WTC11 (cell line): ENCODE measurements around the gene CHST6. TPM values are rescaled to one million over a fixed set of nuclear protein-coding genes. Genes with fewer than 3 reads are reported as not detected.

Experiments used
- ATF1 ChIP-seq: sonication (generic); formaldehyde crosslinking; IDR thresholded peaks from 2 replicates; pipeline ENCODE4 v1.8.1; 2023; ENCODE audit warnings: mild to moderate bottlenecking, moderate library complexity, missing genetic modification reagents
- CREB1 ChIP-seq: sonication (generic); formaldehyde crosslinking; IDR thresholded peaks from 2 replicates; pipeline ENCODE4 v1.8.0; 2023; ENCODE audit warnings: mild to moderate bottlenecking, missing genetic modification reagents
- FOXJ3 ChIP-seq: sonication (generic); formaldehyde crosslinking; IDR thresholded peaks from 2 replicates; pipeline ENCODE4 v1.9.0; 2021; ENCODE audit warnings: missing genetic modification reagents, mild to moderate bottlenecking, borderline replicate concordance
- FOXK1 ChIP-seq: sonication (generic); formaldehyde crosslinking; IDR thresholded peaks from 2 replicates; pipeline ENCODE4 v1.8.0; 2022; ENCODE audit warnings: mild to moderate bottlenecking, moderate library complexity, missing genetic modification reagents
- GRHL2 ChIP-seq: fragments of 250-450 bp; sonication (Bioruptor Pico); IDR thresholded peaks from 2 replicates; pipeline ENCODE4 v1.8.0; 2022; ENCODE audit warnings: mild to moderate bottlenecking, moderate library complexity; ENCODE audit not compliant: insufficient replicate concordance, severe bottlenecking
- JUN ChIP-seq: sonication (generic); formaldehyde crosslinking; IDR thresholded peaks from 2 replicates; pipeline ENCODE4 v1.8.0; 2023; ENCODE audit warnings: mild to moderate bottlenecking, missing genetic modification reagents
- NFE2L1 ChIP-seq: sonication (generic); formaldehyde crosslinking; IDR thresholded peaks from 2 replicates; pipeline ENCODE4 v1.8.1; 2023; ENCODE audit warnings: missing genetic modification reagents
- NR2C2 ChIP-seq: sonication (generic); formaldehyde crosslinking; IDR thresholded peaks from 2 replicates; pipeline ENCODE4 v1.8.0; 2022; ENCODE audit warnings: mild to moderate bottlenecking, missing genetic modification reagents
- NR3C1 ChIP-seq: sonication (generic); formaldehyde crosslinking; conservative IDR thresholded peaks from 2 replicates; pipeline ENCODE4 v1.8.1; 2023; ENCODE audit warnings: low read depth, mild to moderate bottlenecking, missing genetic modification reagents
- RORB ChIP-seq: fragments of 250-450 bp; sonication (Bioruptor Pico); IDR thresholded peaks from 2 replicates; pipeline ENCODE4 v1.9.0; 2021; ENCODE audit warnings: mild to moderate bottlenecking
- SMAD4 ChIP-seq: sonication (generic); formaldehyde crosslinking; IDR thresholded peaks from 2 replicates; pipeline ENCODE4 v1.8.0; 2022; ENCODE audit warnings: mild to moderate bottlenecking, missing genetic modification reagents
- TP53 ChIP-seq: sonication (generic); formaldehyde crosslinking; IDR thresholded peaks from 2 replicates; pipeline ENCODE4 v1.8.1; 2023; ENCODE audit warnings: mild to moderate bottlenecking, missing genetic modification reagents
- ZNF138 ChIP-seq: sonication (generic); formaldehyde crosslinking; conservative IDR thresholded peaks from 2 replicates; pipeline ENCODE4 v1.8.1; 2022; ENCODE audit warnings: mild to moderate bottlenecking, moderate library complexity, missing genetic modification reagents
- ZNF219 ChIP-seq: sonication (generic); formaldehyde crosslinking; IDR thresholded peaks from 2 replicates; pipeline ENCODE4 v1.8.0; 2023; ENCODE audit warnings: missing genetic modification reagents, mild to moderate bottlenecking, borderline replicate concordance
- ZNF232 ChIP-seq: sonication (generic); formaldehyde crosslinking; IDR thresholded peaks from 2 replicates; pipeline ENCODE4 v1.8.0; 2022; ENCODE audit warnings: mild to moderate bottlenecking, missing genetic modification reagents
- ZNF263 ChIP-seq: sonication (generic); formaldehyde crosslinking; IDR thresholded peaks from 2 replicates; pipeline ENCODE4 v1.8.1; 2022; ENCODE audit warnings: low read depth, mild to moderate bottlenecking, moderate library complexity, missing genetic modification reagents
- ZNF396 ChIP-seq: fragments of 250-450 bp; sonication (Bioruptor Pico); IDR thresholded peaks from 2 replicates; pipeline ENCODE4 v1.8.0; 2021; ENCODE audit warnings: mild to moderate bottlenecking, moderate library complexity, borderline replicate concordance
- total RNA-seq: library from RNA; stranded (reverse); gene quantifications from 3 replicates; pipeline ENCODE4 v1.2.3, GENCODE V29; 2021
- TF ChIP-seq, protein P1 (sequence below): fragments of 250-450 bp; sonication (Bioruptor Pico); conservative IDR thresholded peaks from 2 replicates; pipeline ENCODE4 v1.9.0; 2021; ENCODE audit warnings: mild to moderate bottlenecking
- TF ChIP-seq, protein P2 (sequence below): sonication (generic); formaldehyde crosslinking; IDR thresholded peaks from 2 replicates; pipeline ENCODE4 v1.8.0; 2023; ENCODE audit warnings: mild to moderate bottlenecking, missing genetic modification reagents
- TF ChIP-seq, protein P3 (sequence below): sonication (generic); formaldehyde crosslinking; IDR thresholded peaks from 2 replicates; pipeline ENCODE4 v1.8.1; 2022; ENCODE audit warnings: missing genetic modification reagents, borderline replicate concordance
- TF ChIP-seq, protein P4 (sequence below): fragments of 250-450 bp; sonication (Bioruptor Pico); IDR thresholded peaks from 2 replicates; pipeline ENCODE4 v2.1.2; 2022; ENCODE audit warnings: mild to moderate bottlenecking, moderate library complexity
- TF ChIP-seq, protein P5 (sequence below): fragments of 250-450 bp; sonication (Bioruptor Pico); IDR thresholded peaks from 2 replicates; pipeline ENCODE4 v1.9.0; 2021; ENCODE audit warnings: mild to moderate bottlenecking
- TF ChIP-seq, protein P6 (sequence below): sonication (generic); formaldehyde crosslinking; conservative IDR thresholded peaks from 2 replicates; pipeline ENCODE4 v1.8.1; 2023; ENCODE audit warnings: mild to moderate bottlenecking, low read depth, missing genetic modification reagents, moderate library complexity
- TF ChIP-seq, protein P7 (sequence below): sonication (generic); formaldehyde crosslinking; IDR thresholded peaks from 2 replicates; pipeline ENCODE4 v1.8.0; 2022; ENCODE audit warnings: mild to moderate bottlenecking, missing genetic modification reagents
- TF ChIP-seq, protein P8 (sequence below): sonication (generic); formaldehyde crosslinking; IDR thresholded peaks from 2 replicates; pipeline ENCODE4 v1.8.1; 2023; ENCODE audit warnings: mild to moderate bottlenecking, missing genetic modification reagents, moderate library complexity

CHST6 gene
- total RNA-seq, 1 experiment from 2014 or later: 20.2 TPM

DNA sequence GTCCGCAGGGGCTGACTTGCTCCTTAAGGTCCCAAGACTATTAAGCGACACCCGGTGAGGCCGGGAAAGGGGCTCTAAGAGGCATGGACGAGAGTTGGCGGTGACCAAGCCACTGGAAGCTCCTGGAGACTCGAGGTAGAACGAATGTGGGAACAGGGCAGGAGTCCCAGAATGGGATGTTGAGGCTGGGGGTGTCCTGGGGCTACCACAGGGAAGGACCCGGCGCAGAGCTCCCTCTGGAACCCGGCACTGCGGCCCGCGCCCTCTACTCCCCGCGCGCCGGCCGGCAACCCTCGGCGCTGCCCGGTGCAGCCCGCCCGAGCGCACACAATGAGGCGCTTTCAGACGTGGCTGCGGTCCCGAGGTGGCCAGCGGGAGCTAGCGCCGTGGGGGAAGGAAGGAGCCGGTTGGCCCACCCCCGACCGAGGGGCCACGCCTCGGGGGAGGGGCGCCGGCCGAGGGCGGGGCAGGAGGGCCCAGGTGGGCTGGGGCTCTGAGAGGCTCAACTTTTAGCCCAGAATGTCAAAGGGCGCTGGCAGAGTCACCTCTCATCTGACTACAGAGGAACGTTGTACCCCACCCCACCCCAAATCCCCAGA lies at the start of gene CHST6 (continued):
- TF ChIP-seq, protein P1, sequence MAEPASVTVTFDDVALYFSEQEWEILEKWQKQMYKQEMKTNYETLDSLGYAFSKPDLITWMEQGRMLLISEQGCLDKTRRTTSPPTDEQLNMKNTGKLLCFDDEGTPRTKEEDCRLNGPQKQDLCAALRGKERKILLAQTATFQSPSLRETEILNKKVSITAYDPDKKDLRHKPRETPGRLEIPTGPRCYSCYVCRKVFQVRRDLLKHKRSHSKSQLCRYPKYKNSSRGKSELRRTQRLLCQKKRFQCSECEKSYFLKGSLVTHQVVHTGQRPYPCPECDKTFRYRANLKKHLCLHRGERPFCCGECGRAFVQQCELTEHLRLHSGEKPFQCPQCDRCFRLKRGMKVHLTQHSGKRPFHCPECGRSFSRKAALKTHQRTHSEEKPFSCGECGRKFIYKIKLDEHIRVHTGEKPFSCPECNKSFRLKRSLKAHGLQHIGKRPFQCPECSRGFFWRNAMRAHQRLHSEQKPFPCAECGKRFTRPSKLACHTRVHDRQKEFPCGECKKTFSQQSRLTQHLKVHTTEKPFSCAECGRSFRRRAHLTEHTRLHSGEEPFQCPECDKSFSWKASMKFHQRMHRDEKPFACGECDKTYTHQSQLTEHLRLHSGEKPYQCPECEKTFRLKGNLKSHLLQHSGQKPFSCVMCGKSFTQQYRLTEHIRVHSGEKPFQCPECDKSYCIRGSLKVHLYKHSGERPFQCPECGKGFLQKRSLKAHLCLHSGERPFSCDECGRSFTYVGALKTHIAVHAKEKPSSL: no peak
- TF ChIP-seq ZNF232 (CRISPR knock-in tag) (peak; percentile 9; the same call in 1 of the 2 replicates), ATF1 (CRISPR knock-in tag) (no peak), ZNF138 (CRISPR knock-in tag) (no peak), SMAD4 (no peak), ZNF396 (CRISPR knock-in tag) (no peak), GRHL2 (no peak), NFE2L1 (CRISPR knock-in tag) (no peak), FOXK1 (CRISPR knock-in tag) (peak; percentile 15; the same call in 1 of the 2 replicates), FOXJ3 (no peak), NR2C2 (no peak), CREB1 (CRISPR knock-in tag) (no peak), ZNF263 (CRISPR knock-in tag) (no peak), JUN (CRISPR knock-in tag) (no peak), ZNF219 (CRISPR knock-in tag) (no peak; the same call in 1 of the 2 replicates), NR3C1 (CRISPR knock-in tag) (no peak), TP53 (CRISPR knock-in tag) (no peak), RORB (CRISPR knock-in tag) (no peak)
- TF ChIP-seq, protein P2, sequence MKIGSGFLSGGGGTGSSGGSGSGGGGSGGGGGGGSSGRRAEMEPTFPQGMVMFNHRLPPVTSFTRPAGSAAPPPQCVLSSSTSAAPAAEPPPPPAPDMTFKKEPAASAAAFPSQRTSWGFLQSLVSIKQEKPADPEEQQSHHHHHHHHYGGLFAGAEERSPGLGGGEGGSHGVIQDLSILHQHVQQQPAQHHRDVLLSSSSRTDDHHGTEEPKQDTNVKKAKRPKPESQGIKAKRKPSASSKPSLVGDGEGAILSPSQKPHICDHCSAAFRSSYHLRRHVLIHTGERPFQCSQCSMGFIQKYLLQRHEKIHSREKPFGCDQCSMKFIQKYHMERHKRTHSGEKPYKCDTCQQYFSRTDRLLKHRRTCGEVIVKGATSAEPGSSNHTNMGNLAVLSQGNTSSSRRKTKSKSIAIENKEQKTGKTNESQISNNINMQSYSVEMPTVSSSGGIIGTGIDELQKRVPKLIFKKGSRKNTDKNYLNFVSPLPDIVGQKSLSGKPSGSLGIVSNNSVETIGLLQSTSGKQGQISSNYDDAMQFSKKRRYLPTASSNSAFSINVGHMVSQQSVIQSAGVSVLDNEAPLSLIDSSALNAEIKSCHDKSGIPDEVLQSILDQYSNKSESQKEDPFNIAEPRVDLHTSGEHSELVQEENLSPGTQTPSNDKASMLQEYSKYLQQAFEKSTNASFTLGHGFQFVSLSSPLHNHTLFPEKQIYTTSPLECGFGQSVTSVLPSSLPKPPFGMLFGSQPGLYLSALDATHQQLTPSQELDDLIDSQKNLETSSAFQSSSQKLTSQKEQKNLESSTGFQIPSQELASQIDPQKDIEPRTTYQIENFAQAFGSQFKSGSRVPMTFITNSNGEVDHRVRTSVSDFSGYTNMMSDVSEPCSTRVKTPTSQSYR (CRISPR knock-in tag): no peak
- TF ChIP-seq, protein P3, sequence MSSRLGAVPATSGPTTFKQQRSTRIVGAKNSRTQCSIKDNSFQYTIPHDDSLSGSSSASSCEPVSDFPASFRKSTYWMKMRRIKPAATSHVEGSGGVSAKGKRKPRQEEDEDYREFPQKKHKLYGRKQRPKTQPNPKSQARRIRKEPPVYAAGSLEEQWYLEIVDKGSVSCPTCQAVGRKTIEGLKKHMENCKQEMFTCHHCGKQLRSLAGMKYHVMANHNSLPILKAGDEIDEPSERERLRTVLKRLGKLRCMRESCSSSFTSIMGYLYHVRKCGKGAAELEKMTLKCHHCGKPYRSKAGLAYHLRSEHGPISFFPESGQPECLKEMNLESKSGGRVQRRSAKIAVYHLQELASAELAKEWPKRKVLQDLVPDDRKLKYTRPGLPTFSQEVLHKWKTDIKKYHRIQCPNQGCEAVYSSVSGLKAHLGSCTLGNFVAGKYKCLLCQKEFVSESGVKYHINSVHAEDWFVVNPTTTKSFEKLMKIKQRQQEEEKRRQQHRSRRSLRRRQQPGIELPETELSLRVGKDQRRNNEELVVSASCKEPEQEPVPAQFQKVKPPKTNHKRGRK (CRISPR knock-in tag): no peak
- TF ChIP-seq, protein P4, sequence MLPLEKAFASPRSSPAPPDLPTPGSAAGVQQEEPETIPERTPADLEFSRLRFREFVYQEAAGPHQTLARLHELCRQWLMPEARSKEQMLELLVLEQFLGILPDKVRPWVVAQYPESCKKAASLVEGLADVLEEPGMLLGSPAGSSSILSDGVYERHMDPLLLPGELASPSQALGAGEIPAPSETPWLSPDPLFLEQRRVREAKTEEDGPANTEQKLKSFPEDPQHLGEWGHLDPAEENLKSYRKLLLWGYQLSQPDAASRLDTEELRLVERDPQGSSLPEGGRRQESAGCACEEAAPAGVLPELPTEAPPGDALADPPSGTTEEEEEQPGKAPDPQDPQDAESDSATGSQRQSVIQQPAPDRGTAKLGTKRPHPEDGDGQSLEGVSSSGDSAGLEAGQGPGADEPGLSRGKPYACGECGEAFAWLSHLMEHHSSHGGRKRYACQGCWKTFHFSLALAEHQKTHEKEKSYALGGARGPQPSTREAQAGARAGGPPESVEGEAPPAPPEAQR (CRISPR knock-in tag): no peak
- TF ChIP-seq, protein P5, sequence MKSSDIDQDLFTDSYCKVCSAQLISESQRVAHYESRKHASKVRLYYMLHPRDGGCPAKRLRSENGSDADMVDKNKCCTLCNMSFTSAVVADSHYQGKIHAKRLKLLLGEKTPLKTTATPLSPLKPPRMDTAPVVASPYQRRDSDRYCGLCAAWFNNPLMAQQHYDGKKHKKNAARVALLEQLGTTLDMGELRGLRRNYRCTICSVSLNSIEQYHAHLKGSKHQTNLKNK (CRISPR knock-in tag): no peak
- TF ChIP-seq, protein P6, sequence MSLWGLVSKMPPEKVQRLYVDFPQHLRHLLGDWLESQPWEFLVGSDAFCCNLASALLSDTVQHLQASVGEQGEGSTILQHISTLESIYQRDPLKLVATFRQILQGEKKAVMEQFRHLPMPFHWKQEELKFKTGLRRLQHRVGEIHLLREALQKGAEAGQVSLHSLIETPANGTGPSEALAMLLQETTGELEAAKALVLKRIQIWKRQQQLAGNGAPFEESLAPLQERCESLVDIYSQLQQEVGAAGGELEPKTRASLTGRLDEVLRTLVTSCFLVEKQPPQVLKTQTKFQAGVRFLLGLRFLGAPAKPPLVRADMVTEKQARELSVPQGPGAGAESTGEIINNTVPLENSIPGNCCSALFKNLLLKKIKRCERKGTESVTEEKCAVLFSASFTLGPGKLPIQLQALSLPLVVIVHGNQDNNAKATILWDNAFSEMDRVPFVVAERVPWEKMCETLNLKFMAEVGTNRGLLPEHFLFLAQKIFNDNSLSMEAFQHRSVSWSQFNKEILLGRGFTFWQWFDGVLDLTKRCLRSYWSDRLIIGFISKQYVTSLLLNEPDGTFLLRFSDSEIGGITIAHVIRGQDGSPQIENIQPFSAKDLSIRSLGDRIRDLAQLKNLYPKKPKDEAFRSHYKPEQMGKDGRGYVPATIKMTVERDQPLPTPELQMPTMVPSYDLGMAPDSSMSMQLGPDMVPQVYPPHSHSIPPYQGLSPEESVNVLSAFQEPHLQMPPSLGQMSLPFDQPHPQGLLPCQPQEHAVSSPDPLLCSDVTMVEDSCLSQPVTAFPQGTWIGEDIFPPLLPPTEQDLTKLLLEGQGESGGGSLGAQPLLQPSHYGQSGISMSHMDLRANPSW (CRISPR knock-in tag): 0 out of 2 replicates have a peak, but pooled peaks have one; percentile 18
- TF ChIP-seq, protein P7, sequence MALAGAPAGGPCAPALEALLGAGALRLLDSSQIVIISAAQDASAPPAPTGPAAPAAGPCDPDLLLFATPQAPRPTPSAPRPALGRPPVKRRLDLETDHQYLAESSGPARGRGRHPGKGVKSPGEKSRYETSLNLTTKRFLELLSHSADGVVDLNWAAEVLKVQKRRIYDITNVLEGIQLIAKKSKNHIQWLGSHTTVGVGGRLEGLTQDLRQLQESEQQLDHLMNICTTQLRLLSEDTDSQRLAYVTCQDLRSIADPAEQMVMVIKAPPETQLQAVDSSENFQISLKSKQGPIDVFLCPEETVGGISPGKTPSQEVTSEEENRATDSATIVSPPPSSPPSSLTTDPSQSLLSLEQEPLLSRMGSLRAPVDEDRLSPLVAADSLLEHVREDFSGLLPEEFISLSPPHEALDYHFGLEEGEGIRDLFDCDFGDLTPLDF: no peak
- TF ChIP-seq, protein P8, sequence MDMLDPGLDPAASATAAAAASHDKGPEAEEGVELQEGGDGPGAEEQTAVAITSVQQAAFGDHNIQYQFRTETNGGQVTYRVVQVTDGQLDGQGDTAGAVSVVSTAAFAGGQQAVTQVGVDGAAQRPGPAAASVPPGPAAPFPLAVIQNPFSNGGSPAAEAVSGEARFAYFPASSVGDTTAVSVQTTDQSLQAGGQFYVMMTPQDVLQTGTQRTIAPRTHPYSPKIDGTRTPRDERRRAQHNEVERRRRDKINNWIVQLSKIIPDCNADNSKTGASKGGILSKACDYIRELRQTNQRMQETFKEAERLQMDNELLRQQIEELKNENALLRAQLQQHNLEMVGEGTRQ (CRISPR knock-in tag): 0 out of 2 replicates have a peak, but pooled peaks have one; percentile 13
